ENCODE measurements around the gene ATG4B. TPM values are rescaled to one million over a fixed set of nuclear protein-coding genes. Genes with fewer than 3 reads are reported as not detected.

ATG4B gene
- total RNA-seq, 4 donors from 2014 or later: 44.2 to 72.1 (median 66.0) TPM

DNA sequence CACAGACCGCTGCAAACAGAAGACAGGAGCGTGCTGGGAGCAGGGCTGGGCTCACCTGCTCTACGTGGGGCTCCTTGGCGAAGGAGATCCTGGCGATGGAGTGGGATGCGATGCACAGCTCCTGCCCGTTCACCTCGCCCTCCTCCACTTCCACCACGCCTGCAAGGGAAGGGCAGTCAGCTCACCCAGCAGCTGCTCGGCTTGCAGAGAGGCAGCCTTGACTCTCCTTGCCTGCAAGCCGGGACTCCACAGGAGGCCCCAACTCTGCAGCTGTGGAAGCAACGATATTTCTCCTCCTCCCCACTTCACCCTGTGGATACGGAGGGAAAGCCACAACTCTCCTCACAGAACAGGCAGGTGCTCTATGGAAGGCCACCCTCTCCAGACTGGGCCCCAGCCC is 35.7 kb upstream of the ATG4B start:
- Histone ChIP-seq H3K27ac (no peak overlapping the region), H3K9me3 (no peaks in the 10 kb centered on the region), H3K4me1 (no peaks in the 10 kb centered on the region), H3K27me3 (no peaks in the 10 kb centered on the region), H3K36me3 (peaks cover 0 to 82% of the 10 kb centered on the region in 2 donors), H3K4me3 (no peak overlapping the region)
- TF ChIP-seq POLR2AphosphoS5 (IDR thresholded peaks at IDR 0.05): no peak
- no peak for TF ChIP-seq CTCF (IDR thresholded peaks at IDR 0.05)
- no peak for TF ChIP-seq EP300 (IDR thresholded peaks at IDR 0.05)
- no peak for TF ChIP-seq POLR2A (IDR thresholded peaks at IDR 0.05)
- WGBS, 2 donors (ENCODE audit: low coverage in 1 of 2): 83 to 93% methylated on average over 2 to 5 of the region's 13 CpGs
- no peak for ATAC-seq

- no peak for ATAC-seq
- 90% methylated on average over 2 of the region's 17 CpGs; no CpG with 5 or more reads in 1 of the 2 donors for WGBS, 2 donors (ENCODE audit: low coverage in 1 of 2)
Measured at GRCh38 chr2:241602720-241603119, 34.8 kb upstream of the ATG4B start.

DNA sequence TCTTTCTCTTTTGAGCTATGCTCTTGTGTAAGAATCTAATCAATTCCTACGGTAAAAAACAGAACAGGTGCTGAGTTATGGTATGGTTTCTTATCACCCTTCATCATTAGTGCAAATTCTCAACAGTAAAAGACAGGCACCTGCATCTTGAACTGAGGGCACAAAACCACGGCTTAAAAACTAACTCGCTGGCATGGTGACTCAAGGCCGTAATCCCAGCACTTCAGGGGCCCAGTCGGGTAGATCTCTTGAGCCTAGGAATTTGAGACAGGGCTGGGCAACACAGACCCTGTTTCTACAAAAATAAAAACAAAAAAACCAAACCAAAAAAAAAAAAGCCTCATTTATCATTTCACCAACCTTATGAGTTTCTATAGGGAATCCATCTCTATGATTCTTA is 33.8 kb upstream of the ATG4B start:
- ATAC-seq: no peak
- Histone ChIP-seq H3K36me3 (peaks cover 0 to 86% of the 10 kb centered on the region in 2 donors), H3K4me1 (no peaks in the 10 kb centered on the region), H3K4me3 (no peak overlapping the region), H3K27me3 (no peaks in the 10 kb centered on the region), H3K27ac (no peak overlapping the region), H3K9me3 (no peaks in the 10 kb centered on the region)
- WGBS, 2 donors (ENCODE audit: low coverage in 1 of 2): 85 to 87% methylated on average over 3 to 5 of the region's 5 CpGs
- TF ChIP-seq CTCF (IDR thresholded peaks at IDR 0.05) (no peak), POLR2A (IDR thresholded peaks at IDR 0.05) (no peak), POLR2AphosphoS5 (IDR thresholded peaks at IDR 0.05) (no peak), EP300 (IDR thresholded peaks at IDR 0.05) (no peak)

More at GRCh38 chr2:241602720-241603119, 34.8 kb upstream of the ATG4B start:
- Histone ChIP-seq H3K36me3 (peaks cover 0 to 83% of the 10 kb centered on the region in 2 donors), H3K9me3 (no peaks in the 10 kb centered on the region), H3K4me3 (no peak overlapping the region), H3K27ac (no peak overlapping the region), H3K27me3 (no peaks in the 10 kb centered on the region), H3K4me1 (no peaks in the 10 kb centered on the region)
- TF ChIP-seq POLR2A (IDR thresholded peaks at IDR 0.05) (no peak), POLR2AphosphoS5 (IDR thresholded peaks at IDR 0.05) (no peak), CTCF (IDR thresholded peaks at IDR 0.05) (no peak), EP300 (IDR thresholded peaks at IDR 0.05) (no peak)

GRCh38 chr2:241606186-241606585 is 31.3 kb upstream of the ATG4B start:
- WGBS, 2 donors (ENCODE audit: low coverage in 1 of 2): no CpG with 5 or more reads among the region's 8 CpGs
- no peak for TF ChIP-seq EP300 (IDR thresholded peaks at IDR 0.05)

GRCh38 chr2:241607162-241607885 is 30.2 kb upstream of the ATG4B start:
- Histone ChIP-seq H3K9me3 (no peaks in the 10 kb centered on the region), H3K27ac (no peak overlapping the region), H3K36me3 (peaks cover 0 to 57% of the 10 kb centered on the region in 2 donors), H3K4me1 (peaks cover 0 to 25% (median 9%) of the 10 kb centered on the region in 3 donors), H3K4me3 (no peak overlapping the region), H3K27me3 (no peaks in the 10 kb centered on the region)
- ATAC-seq: no peak
- TF ChIP-seq CTCF (IDR thresholded peaks at IDR 0.05) (no peak), POLR2A (IDR thresholded peaks at IDR 0.05) (no peak), EP300 (IDR thresholded peaks at IDR 0.05) (no peak)
- WGBS, 2 donors (ENCODE audit: low coverage in 1 of 2): 90 to 100% methylated on average over 3 to 9 of the region's 27 CpGs

More at GRCh38 chr2:241606186-241606585, 31.3 kb upstream of the ATG4B start:
- Histone ChIP-seq H3K9me3 (no peaks in the 10 kb centered on the region), H3K4me3 (no peak overlapping the region), H3K36me3 (peaks cover 0 to 68% of the 10 kb centered on the region in 2 donors), H3K4me1 (peaks cover 0 to 24% (median 9%) of the 10 kb centered on the region in 3 donors), H3K27me3 (no peaks in the 10 kb centered on the region), H3K27ac (no peak overlapping the region)
- no peak for ATAC-seq
